Measurements from ENCODE around the gene ARMC2. TPM values are rescaled to one million over a fixed set of nuclear protein-coding genes. Genes with fewer than 3 reads are reported as not detected.

ARMC2 gene
- total and polyA plus RNA-seq, 10 donors: 1.4 to 12.2 (median 5.7) TPM

DNA sequence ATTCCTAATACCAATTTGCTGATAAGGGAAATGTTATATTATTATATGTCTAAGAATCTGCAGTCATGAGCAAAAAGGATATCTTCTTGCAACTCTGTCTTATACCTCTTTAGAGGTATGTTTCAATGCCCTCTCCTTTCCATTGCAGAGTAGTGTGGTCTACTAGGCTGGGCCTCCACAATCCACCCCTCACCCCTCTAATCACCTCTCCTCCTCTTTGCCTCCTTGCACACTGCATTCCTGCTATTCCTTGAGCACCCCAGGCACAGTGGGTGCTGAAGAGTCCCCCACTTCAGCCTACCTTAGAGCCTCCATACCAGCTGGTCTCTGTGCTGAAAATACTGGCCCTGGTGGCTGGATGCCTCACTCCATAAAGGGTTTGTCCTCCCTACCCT, 26.9 kb downstream of the ARMC2 start:
- Histone ChIP-seq H3K27me3 (replicated peaks in 1 of 7) (no peaks in the 10 kb centered on the region), H3K9me3 (no peaks in the 10 kb centered on the region), H3K27ac (peak overlapping the region; percentile 62 to 90 (median 81)), H3K4me1 (peaks cover 0 to 54% (median 40%) of the 10 kb centered on the region in 6 donors), H3K4me3 (peak overlapping the region in 1 of 8 donors; percentile 44), H3K36me3 (peaks cover 0 to 12% (median 0%) of the 10 kb centered on the region in 6 donors)
- no peak for DNase-seq
- intact Hi-C loops (cut with DNase I; ENCODE audit: low total_unique reads): no loop called here
- TF ChIP-seq, protein P1, sequence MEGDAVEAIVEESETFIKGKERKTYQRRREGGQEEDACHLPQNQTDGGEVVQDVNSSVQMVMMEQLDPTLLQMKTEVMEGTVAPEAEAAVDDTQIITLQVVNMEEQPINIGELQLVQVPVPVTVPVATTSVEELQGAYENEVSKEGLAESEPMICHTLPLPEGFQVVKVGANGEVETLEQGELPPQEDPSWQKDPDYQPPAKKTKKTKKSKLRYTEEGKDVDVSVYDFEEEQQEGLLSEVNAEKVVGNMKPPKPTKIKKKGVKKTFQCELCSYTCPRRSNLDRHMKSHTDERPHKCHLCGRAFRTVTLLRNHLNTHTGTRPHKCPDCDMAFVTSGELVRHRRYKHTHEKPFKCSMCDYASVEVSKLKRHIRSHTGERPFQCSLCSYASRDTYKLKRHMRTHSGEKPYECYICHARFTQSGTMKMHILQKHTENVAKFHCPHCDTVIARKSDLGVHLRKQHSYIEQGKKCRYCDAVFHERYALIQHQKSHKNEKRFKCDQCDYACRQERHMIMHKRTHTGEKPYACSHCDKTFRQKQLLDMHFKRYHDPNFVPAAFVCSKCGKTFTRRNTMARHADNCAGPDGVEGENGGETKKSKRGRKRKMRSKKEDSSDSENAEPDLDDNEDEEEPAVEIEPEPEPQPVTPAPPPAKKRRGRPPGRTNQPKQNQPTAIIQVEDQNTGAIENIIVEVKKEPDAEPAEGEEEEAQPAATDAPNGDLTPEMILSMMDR (IDR thresholded peaks at IDR 0.05 in 8 of 11, conservative IDR thresholded peaks at IDR 0.05 in 3 of 11): no peak
- TF ChIP-seq POLR2AphosphoS5 (IDR thresholded peaks at IDR 0.05) (no peak), POLR2A (IDR thresholded peaks at IDR 0.05) (no peak)

DNA sequence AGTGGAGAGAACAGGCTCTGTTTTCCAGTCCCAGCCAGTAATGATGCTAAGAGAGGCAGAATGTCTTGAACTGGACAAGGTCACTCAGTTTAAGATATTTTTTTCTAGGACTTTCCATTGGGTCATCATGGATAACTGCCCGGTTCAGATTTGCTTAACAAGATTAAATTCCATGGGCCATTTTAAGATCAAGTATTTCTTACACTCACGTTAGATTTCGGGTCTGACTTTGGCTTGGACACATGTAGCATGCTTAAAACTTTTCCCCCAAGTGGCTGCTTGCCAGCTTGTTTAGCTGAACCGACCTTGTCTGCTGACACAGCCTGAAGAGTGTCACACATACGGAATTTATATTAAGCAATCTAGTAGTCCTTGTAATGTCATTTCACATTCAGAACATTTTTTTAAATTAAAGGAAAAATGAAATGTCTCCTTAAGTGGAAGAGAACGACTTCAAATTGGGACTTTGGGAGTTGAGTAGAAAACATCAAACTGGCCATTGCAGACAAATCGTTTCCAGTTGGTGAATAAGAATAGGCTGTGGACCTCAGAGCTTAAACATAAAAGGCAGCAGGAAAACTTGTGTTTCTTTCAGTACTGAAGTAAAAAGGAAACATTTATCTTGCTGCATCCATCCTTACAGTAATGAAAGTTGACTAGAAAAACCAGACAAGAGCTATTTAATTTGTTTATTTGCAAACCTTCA, 29.0 kb downstream of the ARMC2 start:
- no peaks in the 10 kb centered on the region for H3K9me3 ChIP-seq
- DNase-seq: no peak
- H3K27me3 ChIP-seq (replicated peaks in 1 of 7): no peaks in the 10 kb centered on the region
- H3K27ac ChIP-seq: peak overlapping the region in 7 of 8 donors; percentile 68 to 90 (median 83)
- TF ChIP-seq POLR2AphosphoS5 (IDR thresholded peaks at IDR 0.05) (peak in 1 of 3 donors; percentile 79), POLR2A (IDR thresholded peaks at IDR 0.05) (no peak)
- TF ChIP-seq, protein P1 (IDR thresholded peaks at IDR 0.05 in 8 of 11, conservative IDR thresholded peaks at IDR 0.05 in 3 of 11): no peak
- intact Hi-C loops (cut with DNase I; ENCODE audit: low total_unique reads): no loop called here
- no peak overlapping the region for H3K4me3 ChIP-seq
- H3K4me1 ChIP-seq: peaks cover 0 to 41% (median 29%) of the 10 kb centered on the region in 6 donors
- 61 to 79% (median 74%) methylated on average over 7 of the region's 7 CpGs for WGBS, 5 donors
- peaks cover 0 to 9% (median 0%) of the 10 kb centered on the region in 6 donors for H3K36me3 ChIP-seq

DNA sequence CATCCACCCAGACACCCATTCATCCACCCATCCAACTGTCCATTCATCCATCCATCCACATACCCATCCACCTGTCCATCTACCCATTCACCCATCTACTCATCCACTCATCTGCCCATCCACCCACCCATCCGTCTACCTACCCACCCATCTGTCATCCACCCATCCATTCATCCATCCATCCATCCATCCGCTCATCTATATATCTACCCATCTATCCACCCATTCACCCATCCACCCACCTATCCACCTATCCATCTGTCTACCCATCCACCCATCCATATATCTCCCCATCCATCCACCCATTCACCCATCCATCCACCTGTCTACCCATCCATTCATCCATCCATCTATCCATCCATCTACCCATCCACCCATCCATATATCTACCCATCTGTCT, 30.7 kb downstream of the ARMC2 start:
- Histone ChIP-seq H3K9me3 (peaks cover 0 to 6% (median 0%) of the 10 kb centered on the region in 8 donors), H3K4me1 (peaks cover 0 to 38% (median 25%) of the 10 kb centered on the region in 6 donors), H3K4me3 (no peak overlapping the region), H3K27me3 (replicated peaks in 1 of 7) (no peaks in the 10 kb centered on the region), H3K36me3 (peaks cover 0 to 9% (median 0%) of the 10 kb centered on the region in 6 donors), H3K27ac (peak overlapping the region in 5 of 8 donors; percentile 26 to 86 (median 71))
- intact Hi-C loops (cut with DNase I; ENCODE audit: low total_unique reads): no loop called here
- TF ChIP-seq, protein P1 (IDR thresholded peaks at IDR 0.05 in 8 of 11, conservative IDR thresholded peaks at IDR 0.05 in 3 of 11): no peak
- TF ChIP-seq POLR2AphosphoS5 (IDR thresholded peaks at IDR 0.05): no peak
- TF ChIP-seq POLR2A (IDR thresholded peaks at IDR 0.05): no peak
- no peak for DNase-seq
- WGBS, 5 donors: 98 to 100% (median 99%) methylated on average over 2 of the region's 2 CpGs

DNA sequence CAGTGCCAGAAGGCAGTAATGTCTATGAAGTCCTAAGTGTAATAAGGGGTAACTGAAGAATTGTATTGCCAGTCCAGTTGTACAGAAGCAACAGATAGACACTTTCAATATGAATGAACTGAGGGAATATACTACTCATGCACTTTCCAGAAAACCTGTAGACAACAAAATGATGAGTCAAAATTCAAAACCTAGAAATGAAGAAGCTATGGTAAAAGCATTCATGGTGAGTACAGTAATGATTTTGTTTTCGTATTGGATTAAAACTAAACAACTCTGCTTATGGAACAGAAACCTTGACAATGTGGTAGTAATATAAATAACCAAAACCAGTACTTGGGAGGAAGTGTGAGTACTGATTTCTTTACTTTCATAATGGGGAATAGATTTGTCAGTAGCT, 35.0 kb downstream of the ARMC2 start:
- Histone ChIP-seq H3K27ac (peak overlapping the region in 5 of 8 donors; percentile 26 to 64 (median 51)), H3K36me3 (peaks cover 0 to 9% (median 0%) of the 10 kb centered on the region in 6 donors), H3K4me3 (no peak overlapping the region), H3K27me3 (replicated peaks in 1 of 7) (no peaks in the 10 kb centered on the region), H3K4me1 (peaks cover 0 to 23% (median 10%) of the 10 kb centered on the region in 6 donors), H3K9me3 (peaks cover 0 to 6% (median 0%) of the 10 kb centered on the region in 8 donors)
- WGBS, 5 donors: 54 to 72% (median 62%) methylated on average over 1 of the region's 1 CpG
- no peak for TF ChIP-seq POLR2A (IDR thresholded peaks at IDR 0.05)
- TF ChIP-seq POLR2AphosphoS5 (IDR thresholded peaks at IDR 0.05): no peak
- TF ChIP-seq, protein P1 (IDR thresholded peaks at IDR 0.05 in 8 of 11, conservative IDR thresholded peaks at IDR 0.05 in 3 of 11): no peak
- DNase-seq: no peak
- intact Hi-C loops (cut with DNase I; ENCODE audit: low total_unique reads): no loop called here
